ENCODE measurements around the gene CMTM6. TPM values are rescaled to one million over a fixed set of nuclear protein-coding genes. Genes with fewer than 3 reads are reported as not detected.
A peak's percentile ranks its signal among the peaks of the same experiment; 100 is the strongest.

The CMTM6 gene, protein sequence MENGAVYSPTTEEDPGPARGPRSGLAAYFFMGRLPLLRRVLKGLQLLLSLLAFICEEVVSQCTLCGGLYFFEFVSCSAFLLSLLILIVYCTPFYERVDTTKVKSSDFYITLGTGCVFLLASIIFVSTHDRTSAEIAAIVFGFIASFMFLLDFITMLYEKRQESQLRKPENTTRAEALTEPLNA
- polyA plus RNA-seq (2011; rRNA removed): 62.2 and 65.6 TPM in 2 replicates
- 13.4 and 16.3 TPM in 2 replicates for polyA plus RNA-seq (2012; cell fraction: cytosol; rRNA removed)
- 3.6 and 6.6 TPM in 2 replicates for polyA plus RNA-seq (2012; cell fraction: nucleus; rRNA removed)
- polyA plus RNA-seq (2017; fragmentation: RNase III; extraction: RNeasy Plus Mini Kit Qiagen cat#74134 plus additional on column Dnase treatment): 43.9 to 49.9 TPM (median 49.5 TPM) in 3 replicates
- 13.6 and 16.2 TPM in 2 replicates for polyA minus RNA-seq (2011; rRNA and poly(A)+ RNA removed)

DNA sequence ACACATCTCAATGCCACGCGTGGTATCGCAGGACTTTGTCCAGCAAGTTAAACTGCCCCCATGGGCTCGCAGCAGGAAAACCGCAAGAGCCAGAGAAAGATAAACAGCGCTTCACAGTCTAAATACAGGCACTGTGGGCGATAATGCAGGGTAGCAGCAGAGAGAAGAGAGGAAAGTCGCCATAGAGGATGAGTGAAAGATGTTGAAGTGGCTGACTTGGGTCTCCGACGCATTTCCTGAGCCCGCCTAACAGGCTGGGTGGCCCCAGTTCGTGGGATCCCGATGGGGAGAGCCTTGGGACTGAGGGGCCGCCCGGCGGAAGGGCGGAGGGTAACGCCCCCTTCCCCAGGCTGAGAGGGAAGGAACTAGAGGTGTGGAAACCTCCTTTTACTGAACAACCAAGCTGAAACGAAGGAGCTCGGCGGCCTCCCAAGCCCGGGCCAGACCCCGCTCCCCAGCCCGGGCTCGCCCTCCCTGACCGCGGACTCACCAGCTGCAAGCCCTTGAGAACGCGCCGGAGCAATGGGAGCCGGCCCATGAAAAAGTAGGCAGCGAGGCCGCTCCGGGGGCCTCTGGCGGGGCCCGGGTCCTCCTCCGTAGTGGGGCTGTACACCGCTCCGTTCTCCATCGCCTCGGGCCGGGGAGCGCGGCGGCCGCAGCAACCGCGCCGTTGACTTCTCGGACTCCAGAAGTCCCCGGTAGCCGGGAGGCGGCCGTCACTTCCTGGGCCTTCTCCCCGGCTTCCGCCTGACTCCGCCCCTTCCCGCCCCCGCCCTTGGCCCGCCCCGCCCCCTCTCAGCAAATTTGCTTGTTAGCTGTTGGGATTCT, at the start of gene CMTM6:
Gene CMTM6 (minus strand): TSS at position 735 of the 828 bp plus-strand sequence. CDS start 107 bp downstream, at position 628.
- ChIA-PET CTCF (interaction anchor here (0.9 to 1.6 kb wide), 4 partner anchors 7 to 325 kb away, joined by 3 to 4 read pairs (median 3); no protein-coding TSS in a partner anchor), POLR2A (interaction anchor here (0.6 to 1.7 kb wide), 6 partner anchors 9 to 1427 kb away, joined by 3 to 5 read pairs (median 3); partner anchors contain the start of gene DYNC1LI1)
- WGBS (ENCODE audit: missing lambda C conversion rate): under 1% methylated on average over 21 of the region's 61 CpGs
- H3K9me3 ChIP-seq: no peaks in the 10 kb centered on the region
- H3K4me3 ChIP-seq: peak within 1 kb of the TSS; percentile 88
- DNase-seq (ENCODE audit: low read depth in 1 of 2, low spot score in 1 of 2): peak; percentile 77 to 92
- peak; percentile 13 for FAIRE-seq
- peaks cover 15% of the 10 kb centered on the region; the same call in 2 of the 3 replicates for H3K4me1 ChIP-seq
- H3K27ac ChIP-seq: peak within 1 kb of the TSS; percentile 88 to 94
- peak within 1 kb of the TSS; percentile 97 for H3K4me2 ChIP-seq
- TF ChIP-seq, protein P1, sequence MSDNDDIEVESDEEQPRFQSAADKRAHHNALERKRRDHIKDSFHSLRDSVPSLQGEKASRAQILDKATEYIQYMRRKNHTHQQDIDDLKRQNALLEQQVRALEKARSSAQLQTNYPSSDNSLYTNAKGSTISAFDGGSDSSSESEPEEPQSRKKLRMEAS (IDR thresholded peaks at IDR 0.05): no peak; the same call in 1 of the 2 replicates
- TF ChIP-seq NR3C1 (IDR thresholded peaks at IDR 0.05) (no peak), ZNF302 (CRISPR knock-in tag; IDR thresholded peaks at IDR 0.05) (no peak), JUN (IDR thresholded peaks at IDR 0.05) (peak in 1 of 2 experiments; percentile 79; a peak in 2 of 5 replicates), PHF8 (IDR thresholded peaks at IDR 0.05; ENCODE audit: borderline replicate concordance, low read depth) (peak; percentile 91; the same call in 1 of the 2 replicates), POLR2A (IDR thresholded peaks at IDR 0.05; ENCODE audit: low read length) (peak; percentile 84), CHD2 (IDR thresholded peaks at IDR 0.05; ENCODE audit: low read length, partially characterized antibody) (peak; percentile 21)
- TF ChIP-seq, protein P2, sequence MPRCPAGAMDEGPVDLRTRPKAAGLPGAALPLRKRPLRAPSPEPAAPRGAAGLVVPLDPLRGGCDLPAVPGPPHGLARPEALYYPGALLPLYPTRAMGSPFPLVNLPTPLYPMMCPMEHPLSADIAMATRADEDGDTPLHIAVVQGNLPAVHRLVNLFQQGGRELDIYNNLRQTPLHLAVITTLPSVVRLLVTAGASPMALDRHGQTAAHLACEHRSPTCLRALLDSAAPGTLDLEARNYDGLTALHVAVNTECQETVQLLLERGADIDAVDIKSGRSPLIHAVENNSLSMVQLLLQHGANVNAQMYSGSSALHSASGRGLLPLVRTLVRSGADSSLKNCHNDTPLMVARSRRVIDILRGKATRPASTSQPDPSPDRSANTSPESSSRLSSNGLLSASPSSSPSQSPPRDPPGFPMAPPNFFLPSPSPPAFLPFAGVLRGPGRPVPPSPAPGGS (IDR thresholded peaks at IDR 0.05): peak; percentile 65; the same call in 1 of the 3 replicates
- ATAC-seq: peak; percentile 90 to 95

DNA sequence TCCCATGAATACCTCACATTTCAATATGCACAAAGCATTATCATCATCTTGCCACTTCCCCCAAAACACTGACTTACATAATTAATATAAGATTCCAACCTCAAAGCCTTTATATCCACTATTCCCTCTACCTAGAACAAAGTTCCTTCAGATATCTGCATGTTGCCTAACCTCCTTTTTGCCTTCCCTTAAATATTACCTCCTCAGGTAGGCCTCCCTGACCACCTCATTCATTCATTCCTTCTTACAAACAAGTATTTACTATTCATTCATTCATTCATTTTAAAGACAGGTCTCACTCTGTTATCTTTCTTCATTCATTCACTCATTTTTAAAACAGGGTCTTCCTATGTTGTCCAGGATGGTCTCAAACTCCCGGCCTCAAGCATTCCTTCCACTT, 49.4 kb upstream of the CMTM6 start:
- no peak overlapping the region for H3K4me3 ChIP-seq
- WGBS (ENCODE audit: missing lambda C conversion rate): 91% methylated on average over 1 of the region's 1 CpG
- CTCF ChIA-PET: interaction anchor here (1.2 kb wide), 1 partner anchor 42 kb away, joined by 3 read pairs; no protein-coding TSS in a partner anchor
- TF ChIP-seq KDM5A (IDR thresholded peaks at IDR 0.05): no peak
- no peak overlapping the region for H3K27ac ChIP-seq
- ATAC-seq (no peak), DNase-seq (ENCODE audit: low read depth in 1 of 2, low spot score in 1 of 2) (no peak), FAIRE-seq (no peak)
- POLR2A ChIA-PET: no interaction called here
- H3K4me1 ChIP-seq: peaks cover 6% of the 10 kb centered on the region; the same call in 1 of the 3 replicates
- H3K4me2 ChIP-seq: no peak overlapping the region
- no peaks in the 10 kb centered on the region for H3K9me3 ChIP-seq

DNA sequence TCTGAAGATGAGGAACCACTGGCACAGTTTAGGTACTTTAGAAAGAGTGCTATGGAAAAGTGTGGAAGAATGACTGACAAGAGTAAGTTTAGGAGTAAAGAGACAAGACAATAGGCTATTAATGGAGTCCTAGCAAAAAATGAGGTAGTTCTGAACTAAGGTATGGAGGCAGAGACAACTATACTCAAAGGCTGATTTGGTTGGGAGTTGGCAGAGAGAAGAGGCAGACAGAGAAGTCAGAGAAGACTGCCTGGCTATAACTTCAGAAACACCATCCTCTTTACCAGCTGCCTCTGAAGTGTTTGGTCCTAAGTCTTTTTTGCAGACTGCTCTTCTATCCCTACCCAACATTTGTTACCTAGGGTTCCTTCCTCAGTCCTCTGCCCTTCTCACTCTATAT, 48.8 kb upstream of the CMTM6 start:
- DNase-seq (ENCODE audit: low read depth in 1 of 2, low spot score in 1 of 2) (no peak), ATAC-seq (peak; percentile 19 to 54; a peak in 4 of 6 replicates), FAIRE-seq (no peak)
- Histone ChIP-seq H3K4me1 (peaks cover 6% of the 10 kb centered on the region; the same call in 1 of the 3 replicates), H3K9me3 (no peaks in the 10 kb centered on the region), H3K4me2 (no peak overlapping the region), H3K4me3 (no peak overlapping the region), H3K27ac (no peak overlapping the region)
- CTCF ChIA-PET: no interaction called here
- POLR2A ChIA-PET: no interaction called here
- TF ChIP-seq FOSL2 (IDR thresholded peaks at IDR 0.05) (no peak), FOSL2 (CRISPR knock-in tag; IDR thresholded peaks at IDR 0.05) (no peak), RARB (CRISPR knock-in tag; IDR thresholded peaks at IDR 0.05) (no peak), KDM5A (IDR thresholded peaks at IDR 0.05) (no peak), JUNB (IDR thresholded peaks at IDR 0.05) (no peak), ZNF302 (CRISPR knock-in tag; IDR thresholded peaks at IDR 0.05) (no peak), EP300 (IDR thresholded peaks at IDR 0.05) (no peak), ZSCAN20 (CRISPR knock-in tag; IDR thresholded peaks at IDR 0.05) (no peak), SREBF2 (IDR thresholded peaks at IDR 0.05) (no peak), KDM1A (IDR thresholded peaks at IDR 0.05; ENCODE audit: low read depth) (no peak), ZFP36 (IDR thresholded peaks at IDR 0.05; ENCODE audit: borderline replicate concordance, partially characterized antibody) (no peak), EHF (CRISPR knock-in tag; IDR thresholded peaks at IDR 0.05) (no peak), RNF2 (IDR thresholded peaks at IDR 0.05; ENCODE audit: borderline replicate concordance, low read depth) (no peak), MAZ (IDR thresholded peaks at IDR 0.05; ENCODE audit: borderline replicate concordance, low read depth, low read length) (no peak), RCOR1 (IDR thresholded peaks at IDR 0.05; ENCODE audit: low read depth, low read length) (no peak)
- TF ChIP-seq, protein P1 (IDR thresholded peaks at IDR 0.05): no peak
- TF ChIP-seq, protein P2 (IDR thresholded peaks at IDR 0.05): no peak
